Stimulated activated CD4-positive, alpha-beta T cell treated with anti-CD3 and anti-CD28 coated beads, Interleukin-4, amount 100 ng/mL, for 24 hours (primary cell): Measurements from ENCODE around the gene ZFHX3.

Experiments
- DNase-seq: peaks from one replicate; pipeline ENCODE4 v3.0.0-alpha.2; 2020

Gene ZFHX3

GRCh38 chr16:73036074-73036826, 11.7 kb downstream of the ZFHX3 start:
- DNase-seq, result no peak

GRCh38 chr16:73034374-73034773, 13.6 kb downstream of the ZFHX3 start:
- DNase-seq, result no peak

GRCh38 chr16:73033271-73033998, 14.5 kb downstream of the ZFHX3 start:
- DNase-seq, result no peak

- no peak for DNase-seq
These were observed 15.2 kb downstream of the ZFHX3 start for GRCh38 chr16:73032541-73033270.

GRCh38 chr16:73031984-73032383, 15.9 kb downstream of the ZFHX3 start:
- no peak for DNase-seq

GRCh38 chr16:73031155-73031866, 16.6 kb downstream of the ZFHX3 start:
- DNase-seq, result no peak

GRCh38 chr16:73028721-73029361, 19.1 kb downstream of the ZFHX3 start:
- DNase-seq, result no peak

GRCh38 chr16:73028263-73028662, 19.7 kb downstream of the ZFHX3 start:
- no peak for DNase-seq

- DNase-seq, result no peak
These were observed 20.2 kb downstream of the ZFHX3 start for GRCh38 chr16:73027685-73028111.

- no peak for DNase-seq
These were observed 20.9 kb downstream of the ZFHX3 start for GRCh38 chr16:73026754-73027684.

GRCh38 chr16:73025856-73026210, 22.1 kb downstream of the ZFHX3 start:
- no peak for DNase-seq

GRCh38 chr16:73025151-73025855, 22.6 kb downstream of the ZFHX3 start:
- no peak for DNase-seq

- DNase-seq, result no peak
These were observed 23.3 kb downstream of the ZFHX3 start for GRCh38 chr16:73024571-73025105.

- DNase-seq, result no peak
These were observed 24.0 kb downstream of the ZFHX3 start for GRCh38 chr16:73023752-73024570.

GRCh38 chr16:73023320-73023719, 24.6 kb downstream of the ZFHX3 start:
- DNase-seq, result no peak

- DNase-seq, result no peak
These were observed 25.4 kb downstream of the ZFHX3 start for GRCh38 chr16:73022534-73022933.

- no peak for DNase-seq
These were observed 25.9 kb downstream of the ZFHX3 start for GRCh38 chr16:73021866-73022495.

- DNase-seq, result no peak
These were observed 27.5 kb downstream of the ZFHX3 start for GRCh38 chr16:73020409-73020884.
